BLaER1 treated with 17β-estradiol and CSF1 and Interleukin-3, amounts not matched to agents 10 nM and 100 nM (cell line): ENCODE results near the gene TULP3.

Source experiments
- H3K27ac ChIP-seq, 11 experiments: shearing (Covaris generic); formaldehyde crosslinking; 2 replicates each; pipeline ENCODE4 v1.8.1; 2022
- H3K27me3 ChIP-seq, 11 experiments: shearing (Covaris generic); formaldehyde crosslinking; 2 replicates each; pipeline ENCODE4 v1.8.1; 2022
- H3K36me3 ChIP-seq, 11 experiments: shearing (Covaris generic); formaldehyde crosslinking; 2 replicates each; pipeline ENCODE4 v1.8.1; 2022
- H3K4me1 ChIP-seq, 10 experiments: shearing (Covaris generic); formaldehyde crosslinking; 2 replicates each; pipeline ENCODE4 v1.8.1; 2022
- H3K4me2 ChIP-seq, 11 experiments: shearing (Covaris generic); formaldehyde crosslinking; 2 replicates each; pipeline ENCODE4 v1.8.1; 2022
- H3K4me3 ChIP-seq, 10 experiments: shearing (Covaris generic); formaldehyde crosslinking; 2 replicates each; pipeline ENCODE4 v1.8.1; 2022
- H3K9ac ChIP-seq, 11 experiments: shearing (Covaris generic); formaldehyde crosslinking; 2 replicates each; pipeline ENCODE4 v1.8.1; 2022
- H3K9me3 ChIP-seq, 11 experiments: shearing (Covaris generic); formaldehyde crosslinking; replicated peaks in 1 of 11; 2 replicates each; pipeline ENCODE4 v1.8.1; 2022
- H4K20me1 ChIP-seq, 11 experiments: shearing (Covaris generic); formaldehyde crosslinking; 2 replicates each; pipeline ENCODE4 v1.8.1; 2022
- Cebpa-rat ChIP-seq, 11 experiments: shearing (Covaris generic); IDR thresholded peaks; 2 replicates each; pipeline ENCODE4 v1.8.1; 2022

Gene TULP3

DNA sequence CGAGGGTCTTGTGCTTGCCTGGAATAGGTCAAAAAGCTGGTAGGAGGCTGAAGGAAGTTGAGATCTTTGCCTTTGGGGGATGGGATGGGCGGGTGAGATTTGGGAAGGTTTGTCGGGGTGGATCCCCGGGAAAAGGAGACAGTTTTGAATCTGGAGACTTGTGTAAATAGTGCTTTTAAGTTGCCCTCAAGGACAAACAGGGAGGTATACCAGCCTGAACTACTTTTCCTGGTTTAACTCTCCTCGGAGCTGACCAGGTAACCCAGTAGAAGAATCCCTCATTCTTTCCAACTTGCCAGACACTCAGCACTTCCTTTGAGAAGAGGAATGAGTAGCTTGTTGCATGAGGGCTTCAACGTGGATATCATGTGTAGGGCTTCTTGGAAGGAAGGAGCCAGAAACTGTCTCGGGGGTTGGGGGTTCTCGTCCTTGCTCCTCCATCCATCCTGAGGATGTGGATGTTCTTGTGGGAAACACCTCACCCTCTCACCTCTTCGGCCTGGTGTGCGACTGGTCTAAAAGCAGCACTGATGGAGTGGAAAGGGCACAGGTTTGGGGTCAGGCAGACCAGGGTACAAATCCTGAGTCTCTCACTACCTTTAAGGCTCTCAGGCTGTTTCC, 70.4 kb downstream of the TULP3 start:
- Histone ChIP-seq H3K36me3 (peaks cover 0 to 26% (median 20%) of the 10 kb centered on the region in 11 experiments; a peak in 12 of 22 replicates), H3K9ac (peak overlapping the region in 7 of 11 experiments; percentile 75 to 85 (median 83); a peak in 11 of 22 replicates), H3K4me3 (peak overlapping the region in 8 of 10 experiments; percentile 75 to 90 (median 80); a peak in 16 of 20 replicates), H4K20me1 (peaks cover 0 to 57% (median 37%) of the 10 kb centered on the region in 11 experiments; a peak in 19 of 22 replicates), H3K4me2 (peak overlapping the region; percentile 90 to 100 (median 95)), H3K27ac (no peak overlapping the region), H3K9me3 (no peaks in the 10 kb centered on the region), H3K4me1 (peaks cover 28 to 52% (median 43%) of the 10 kb centered on the region in 10 experiments), H3K27me3 (no peaks in the 10 kb centered on the region; a peak in 1 of 22 replicates)
- no peak for TF ChIP-seq Cebpa-rat (IDR thresholded peaks at IDR 0.05)

DNA sequence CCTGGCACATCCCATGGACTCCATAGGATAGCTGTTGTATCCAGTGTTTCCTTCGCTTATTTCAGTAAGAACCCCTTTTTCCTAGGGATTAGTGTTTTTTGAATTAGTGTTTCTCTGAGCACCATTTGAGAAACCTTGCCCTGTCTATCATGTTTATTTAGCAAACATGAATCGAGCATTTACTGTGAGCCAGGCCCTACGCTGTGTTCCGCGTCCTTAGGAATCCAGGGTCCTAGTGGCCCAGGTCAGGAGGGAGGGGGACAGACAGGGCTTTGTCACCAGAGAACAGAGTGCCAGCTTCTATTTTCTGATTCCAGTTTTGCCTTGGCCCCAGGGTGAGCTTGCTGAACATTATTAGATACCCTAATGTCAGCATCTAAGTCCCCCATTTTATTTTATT, 71.0 kb downstream of the TULP3 start:
- TF ChIP-seq Cebpa-rat (IDR thresholded peaks at IDR 0.05), result no peak
- Histone ChIP-seq H3K9me3 (no peaks in the 10 kb centered on the region), H3K4me3 (peak overlapping the region in 5 of 10 experiments; percentile 75 to 90 (median 80); a peak in 5 of 20 replicates), H4K20me1 (peaks cover 0 to 63% (median 37%) of the 10 kb centered on the region in 11 experiments; a peak in 19 of 22 replicates), H3K36me3 (peaks cover 0 to 26% (median 21%) of the 10 kb centered on the region in 11 experiments; a peak in 12 of 22 replicates), H3K27ac (no peak overlapping the region), H3K4me1 (peaks cover 28 to 52% (median 43%) of the 10 kb centered on the region in 10 experiments), H3K9ac (peak overlapping the region in 4 of 11 experiments; percentile 3 to 85 (median 84); a peak in 3 of 22 replicates), H3K4me2 (peak overlapping the region in 10 of 11 experiments; percentile 90 to 100 (median 96); a peak in 21 of 22 replicates), H3K27me3 (no peaks in the 10 kb centered on the region; a peak in 1 of 22 replicates)

DNA sequence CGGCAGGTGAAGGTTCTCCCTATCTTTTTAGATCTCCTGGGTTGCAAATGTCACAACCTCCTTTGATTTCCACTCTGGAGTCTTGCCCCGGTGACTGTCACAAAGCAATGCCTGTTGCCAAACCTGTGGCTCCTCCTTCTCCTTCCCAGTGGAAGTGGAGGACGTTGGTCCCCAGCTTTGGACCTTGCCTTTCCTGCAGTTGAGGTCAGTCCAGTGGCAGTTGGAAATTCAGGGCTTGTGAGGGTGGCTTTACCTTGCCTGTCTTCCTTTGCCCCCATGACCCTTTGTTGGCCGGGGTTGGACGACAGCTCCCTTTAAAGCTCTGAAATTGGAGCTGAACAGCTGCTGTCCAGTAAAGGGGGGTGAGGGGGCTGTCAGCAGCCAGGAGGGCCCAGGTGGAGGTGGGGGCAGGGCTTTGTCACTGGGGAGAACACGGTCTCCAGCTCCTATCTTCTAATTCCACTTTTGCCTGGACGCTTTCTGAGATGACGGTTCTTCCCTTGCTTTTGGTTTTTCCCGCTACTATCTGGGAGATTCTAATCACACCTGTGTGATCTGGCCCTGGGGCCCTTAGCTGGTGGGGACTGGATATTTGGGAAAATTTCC, 72.6 kb downstream of the TULP3 start:
- H3K36me3 ChIP-seq, result peaks cover 0 to 33% (median 22%) of the 10 kb centered on the region in 11 experiments; a peak in 12 of 22 replicates
- H3K9ac ChIP-seq, result no peak overlapping the region
- H3K4me3 ChIP-seq, result no peak overlapping the region
- TF ChIP-seq Cebpa-rat (IDR thresholded peaks at IDR 0.05), result no peak
- peaks cover 0 to 75% (median 37%) of the 10 kb centered on the region in 11 experiments; a peak in 19 of 22 replicates for H4K20me1 ChIP-seq
- H3K4me1 ChIP-seq, result peaks cover 17 to 41% (median 34%) of the 10 kb centered on the region in 10 experiments
- H3K27me3 ChIP-seq, result no peaks in the 10 kb centered on the region; a peak in 1 of 22 replicates
- H3K27ac ChIP-seq, result no peak overlapping the region
- H3K9me3 ChIP-seq, result no peaks in the 10 kb centered on the region
- peak overlapping the region in 7 of 11 experiments; percentile 5 to 55 (median 24); a peak in 6 of 22 replicates for H3K4me2 ChIP-seq

DNA sequence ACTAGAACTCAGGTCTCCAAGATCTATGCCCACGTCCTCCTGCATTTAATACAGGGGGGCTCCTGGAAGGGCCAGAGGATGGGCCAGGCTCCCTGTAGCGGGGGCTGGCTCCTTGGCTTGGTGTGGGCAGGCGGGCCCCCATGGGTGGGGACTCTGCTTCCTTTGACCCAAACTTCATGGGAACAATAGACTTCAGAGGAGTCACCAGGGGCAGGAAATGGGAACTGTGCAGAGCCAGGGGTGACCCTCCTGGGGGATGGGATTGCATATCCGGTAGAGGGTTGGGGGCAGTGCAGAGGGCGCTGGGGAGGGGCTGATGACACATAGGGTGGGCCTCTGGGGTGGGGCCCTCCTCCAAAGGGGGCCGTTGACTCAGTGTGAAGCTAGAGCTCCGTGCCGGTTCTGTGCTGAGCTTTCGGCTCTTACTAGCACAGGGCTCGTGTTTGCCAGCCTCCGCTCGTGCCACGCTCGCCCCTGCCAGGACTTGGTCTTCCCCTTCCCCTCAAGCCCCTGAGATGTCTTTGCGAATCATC, 73.1 kb downstream of the TULP3 start:
- Histone ChIP-seq H3K36me3 (peaks cover 0 to 39% (median 28%) of the 10 kb centered on the region in 11 experiments; a peak in 12 of 22 replicates), H3K4me3 (no peak overlapping the region), H3K9ac (no peak overlapping the region), H4K20me1 (peaks cover 0 to 81% (median 41%) of the 10 kb centered on the region in 11 experiments; a peak in 19 of 22 replicates), H3K27me3 (no peaks in the 10 kb centered on the region; a peak in 1 of 22 replicates), H3K4me2 (peak overlapping the region in 7 of 11 experiments; percentile 5 to 55 (median 24); a peak in 7 of 22 replicates), H3K9me3 (no peaks in the 10 kb centered on the region), H3K4me1 (peaks cover 16 to 38% (median 30%) of the 10 kb centered on the region in 10 experiments), H3K27ac (no peak overlapping the region)
- no peak for TF ChIP-seq Cebpa-rat (IDR thresholded peaks at IDR 0.05)

DNA sequence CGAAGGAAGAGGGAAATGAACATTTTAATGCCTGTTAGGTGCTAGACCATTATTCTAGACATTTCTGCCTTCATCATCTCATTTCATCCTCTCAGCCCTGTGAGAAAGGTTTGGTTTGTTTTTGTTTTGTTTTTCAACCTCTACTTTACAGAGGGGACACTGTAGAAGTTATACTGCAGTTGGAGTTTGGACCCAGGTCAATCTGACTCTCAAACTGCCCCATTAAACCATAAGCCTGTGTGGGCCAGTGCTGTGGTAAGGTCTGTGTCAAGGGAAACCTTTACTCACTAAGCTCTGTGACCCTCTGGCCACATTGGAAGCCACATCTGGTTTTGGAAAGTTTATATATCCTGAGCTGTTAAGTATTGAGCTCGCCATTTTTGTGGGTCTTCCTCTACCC, 77.0 kb downstream of the TULP3 start:
- Histone ChIP-seq H3K4me3 (no peak overlapping the region), H3K4me1 (peaks cover 6 to 31% (median 26%) of the 10 kb centered on the region in 10 experiments; a peak in 19 of 20 replicates), H4K20me1 (peaks cover 0 to 91% (median 40%) of the 10 kb centered on the region in 11 experiments; a peak in 17 of 22 replicates), H3K9me3 (no peaks in the 10 kb centered on the region), H3K27me3 (no peaks in the 10 kb centered on the region), H3K27ac (no peak overlapping the region), H3K4me2 (no peak overlapping the region), H3K9ac (no peak overlapping the region), H3K36me3 (peaks cover 0 to 65% (median 39%) of the 10 kb centered on the region in 11 experiments; a peak in 13 of 22 replicates)
- no peak for TF ChIP-seq Cebpa-rat (IDR thresholded peaks at IDR 0.05)

DNA sequence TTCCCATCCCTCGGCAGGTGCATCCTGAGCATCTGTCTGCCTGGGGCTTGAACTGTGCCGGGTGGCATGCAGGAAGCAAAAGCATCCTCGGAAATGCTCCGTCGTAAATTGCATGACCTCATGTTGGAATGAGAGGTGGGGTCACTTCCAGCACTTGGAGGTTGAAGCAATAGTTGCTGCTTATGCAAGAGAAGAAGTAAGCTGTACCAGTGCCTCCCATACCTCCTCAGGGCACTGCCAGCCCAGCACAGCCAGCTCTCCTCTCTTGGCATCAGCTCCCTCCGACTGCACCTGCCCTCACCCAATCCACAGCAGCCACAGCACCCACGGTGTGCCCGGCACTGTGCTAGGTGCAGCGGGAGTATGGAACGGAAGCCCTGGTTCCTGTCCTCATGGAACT, 80.1 kb downstream of the TULP3 start:
- TF ChIP-seq Cebpa-rat (IDR thresholded peaks at IDR 0.05), result no peak
- H3K4me2 ChIP-seq, result peak overlapping the region; percentile 20 to 64 (median 40); a peak in 18 of 22 replicates
- H3K9me3 ChIP-seq, result no peaks in the 10 kb centered on the region
- no peak overlapping the region for H3K9ac ChIP-seq
- H3K4me3 ChIP-seq, result no peak overlapping the region
- H3K27me3 ChIP-seq, result no peaks in the 10 kb centered on the region
- H3K4me1 ChIP-seq, result peaks cover 6 to 22% (median 12%) of the 10 kb centered on the region in 10 experiments; a peak in 18 of 20 replicates
- no peak overlapping the region for H3K27ac ChIP-seq
- peaks cover 0 to 82% (median 36%) of the 10 kb centered on the region in 11 experiments; a peak in 17 of 22 replicates for H4K20me1 ChIP-seq
- peaks cover 0 to 67% (median 35%) of the 10 kb centered on the region in 11 experiments; a peak in 12 of 22 replicates for H3K36me3 ChIP-seq

DNA sequence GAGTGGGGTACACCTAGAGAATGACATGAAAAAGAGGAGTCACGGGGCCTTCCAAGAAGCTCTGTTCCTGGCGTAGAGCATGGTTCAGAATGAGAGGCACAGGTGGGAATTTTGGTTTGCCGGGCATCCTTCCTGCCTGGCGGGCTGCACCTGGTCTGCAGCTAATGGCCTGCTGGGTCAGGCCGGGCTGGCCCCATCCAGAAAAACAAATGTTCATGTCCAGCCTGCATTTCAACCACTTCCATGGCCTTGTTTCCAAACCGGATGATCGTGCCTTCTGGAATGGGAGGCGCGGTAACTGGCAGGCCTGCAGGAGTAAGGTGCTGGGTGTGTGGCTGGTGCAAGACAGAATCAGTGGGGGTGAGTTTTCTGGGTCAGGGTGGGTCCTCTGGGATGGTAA, 82.9 kb downstream of the TULP3 start:
- no peak for TF ChIP-seq Cebpa-rat (IDR thresholded peaks at IDR 0.05)
- H3K4me1 ChIP-seq, result peaks cover 6 to 22% (median 12%) of the 10 kb centered on the region in 10 experiments; a peak in 18 of 20 replicates
- H3K36me3 ChIP-seq, result peaks cover 0 to 68% (median 27%) of the 10 kb centered on the region in 11 experiments; a peak in 12 of 22 replicates
- H3K9ac ChIP-seq, result no peak overlapping the region
- H3K27me3 ChIP-seq, result no peaks in the 10 kb centered on the region
- H3K4me2 ChIP-seq, result no peak overlapping the region
- no peak overlapping the region for H3K27ac ChIP-seq
- peaks cover 0 to 77% (median 49%) of the 10 kb centered on the region in 11 experiments; a peak in 17 of 22 replicates for H4K20me1 ChIP-seq
- no peak overlapping the region for H3K4me3 ChIP-seq
- no peaks in the 10 kb centered on the region for H3K9me3 ChIP-seq

DNA sequence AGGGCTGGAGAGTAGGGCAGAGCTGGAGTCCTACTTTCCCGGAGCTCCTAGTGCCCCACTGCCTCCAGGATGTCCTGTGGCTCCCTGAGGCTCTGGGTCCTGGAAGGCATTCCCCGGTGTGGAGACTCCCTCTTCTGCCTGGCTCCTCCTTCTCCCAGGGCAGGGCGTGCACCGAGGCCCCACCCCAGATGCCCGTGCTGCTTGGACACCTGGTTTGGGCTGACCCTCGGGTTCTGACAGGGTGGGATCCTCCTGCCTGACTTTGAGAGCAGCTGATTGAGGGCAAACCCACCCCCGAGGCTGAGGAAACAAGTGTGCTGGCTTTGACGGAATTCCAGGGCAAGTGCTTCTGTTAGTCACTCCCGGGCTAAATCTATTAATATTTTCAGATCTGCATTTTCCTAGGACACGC, 83.9 kb downstream of the TULP3 start:
- no peaks in the 10 kb centered on the region for H3K27me3 ChIP-seq
- H3K36me3 ChIP-seq, result peaks cover 0 to 68% (median 28%) of the 10 kb centered on the region in 11 experiments; a peak in 16 of 22 replicates
- no peak for TF ChIP-seq Cebpa-rat (IDR thresholded peaks at IDR 0.05)
- H3K4me2 ChIP-seq, result no peak overlapping the region
- H3K9me3 ChIP-seq, result no peaks in the 10 kb centered on the region
- no peak overlapping the region for H3K4me3 ChIP-seq
- H3K4me1 ChIP-seq, result peaks cover 6 to 20% (median 12%) of the 10 kb centered on the region in 10 experiments; a peak in 18 of 20 replicates
- H3K27ac ChIP-seq, result no peak overlapping the region
- peaks cover 0 to 67% (median 39%) of the 10 kb centered on the region in 11 experiments; a peak in 17 of 22 replicates for H4K20me1 ChIP-seq
- no peak overlapping the region for H3K9ac ChIP-seq
